SK-N-SH treated with all-trans-retinoic acid at 6 μM for 48 hours (cell line): ENCODE results near the gene PTPRN2.

Source experiments
- ATAC-seq: fragments of 200-7000 bp; cut with Tn5 transposase; 3 replicates; pipeline ENCODE4 v1.9.1; 2020; ENCODE audit warnings: mild to moderate bottlenecking, moderate library complexity
- BACH2 ChIP-seq: fragments of 250-450 bp; sonication (Bioruptor Pico); IDR thresholded peaks from 2 replicates; pipeline ENCODE4 v1.9.0; 2021; ENCODE audit warnings: mild to moderate bottlenecking, borderline replicate concordance
- ESRRG ChIP-seq: fragments of 250-450 bp; sonication (Bioruptor Pico); IDR thresholded peaks from 2 replicates; pipeline ENCODE4 v1.6.1; 2021; ENCODE audit warnings: mild to moderate bottlenecking
- GLIS3 ChIP-seq: fragments of 250-450 bp; sonication (Bioruptor Pico); IDR thresholded peaks from 2 replicates; pipeline ENCODE4 v1.5.0; 2020; ENCODE audit warnings: mild to moderate bottlenecking, moderate library complexity
- ISL1 ChIP-seq: fragments of 250-450 bp; sonication (Bioruptor Pico); IDR thresholded peaks from 2 replicates; pipeline ENCODE4 v2.1.2; 2022; ENCODE audit warnings: mild to moderate bottlenecking, moderate library complexity
- RARB ChIP-seq: fragments of 250-450 bp; sonication (Bioruptor Pico); IDR thresholded peaks from 2 replicates; pipeline ENCODE4 v1.8.0; 2021; ENCODE audit warnings: mild to moderate bottlenecking, moderate library complexity
- SNAI2 ChIP-seq: fragments of 250-450 bp; sonication (Bioruptor Pico); IDR thresholded peaks from 2 replicates; pipeline ENCODE4 v1.5.0; 2020; ENCODE audit warnings: mild to moderate bottlenecking, moderate library complexity
- TCF4 ChIP-seq: fragments of 250-450 bp; sonication (Bioruptor Pico); IDR thresholded peaks from 2 replicates; pipeline ENCODE4 v1.8.0; 2021; ENCODE audit warnings: mild to moderate bottlenecking, moderate library complexity, borderline replicate concordance
- TOX ChIP-seq: fragments of 250-450 bp; sonication (Bioruptor Pico); IDR thresholded peaks from 2 replicates; pipeline ENCODE4 v1.8.0; 2021; ENCODE audit warnings: mild to moderate bottlenecking, moderate library complexity, borderline replicate concordance
- ZFP3 ChIP-seq: fragments of 250-450 bp; sonication (Bioruptor Pico); IDR thresholded peaks from 2 replicates; pipeline ENCODE4 v1.5.0; 2020; ENCODE audit warnings: mild to moderate bottlenecking, moderate library complexity
- ZNF565 ChIP-seq: fragments of 450-650 bp; formaldehyde crosslinking; conservative IDR thresholded peaks from 2 replicates; pipeline ENCODE4 v1.5.0; 2020; ENCODE audit warnings: low read depth, mild to moderate bottlenecking, moderate library complexity
- TF ChIP-seq, protein P1 (sequence below): fragments of 250-450 bp; sonication (Bioruptor Pico); IDR thresholded peaks from 2 replicates; pipeline ENCODE4 v1.5.1; 2020; ENCODE audit warnings: low read depth, mild to moderate bottlenecking, moderate library complexity
- TF ChIP-seq, protein P2 (sequence below): fragments of 250-450 bp; sonication (Bioruptor Pico); IDR thresholded peaks from 2 replicates; pipeline ENCODE4 v1.5.0; 2020; ENCODE audit warnings: mild to moderate bottlenecking, moderate library complexity
- TF ChIP-seq, protein P3 (sequence below): fragments of 250-450 bp; sonication (Bioruptor Pico); IDR thresholded peaks from 2 replicates; pipeline ENCODE4 v1.5.1; 2021; ENCODE audit warnings: mild to moderate bottlenecking, moderate library complexity
- TF ChIP-seq, protein P4 (sequence below): fragments of 250-450 bp; sonication (Bioruptor Pico); IDR thresholded peaks from 2 replicates; pipeline ENCODE4 v1.8.0; 2021; ENCODE audit warnings: low read depth, mild to moderate bottlenecking, moderate library complexity, borderline replicate concordance

Gene PTPRN2

DNA sequence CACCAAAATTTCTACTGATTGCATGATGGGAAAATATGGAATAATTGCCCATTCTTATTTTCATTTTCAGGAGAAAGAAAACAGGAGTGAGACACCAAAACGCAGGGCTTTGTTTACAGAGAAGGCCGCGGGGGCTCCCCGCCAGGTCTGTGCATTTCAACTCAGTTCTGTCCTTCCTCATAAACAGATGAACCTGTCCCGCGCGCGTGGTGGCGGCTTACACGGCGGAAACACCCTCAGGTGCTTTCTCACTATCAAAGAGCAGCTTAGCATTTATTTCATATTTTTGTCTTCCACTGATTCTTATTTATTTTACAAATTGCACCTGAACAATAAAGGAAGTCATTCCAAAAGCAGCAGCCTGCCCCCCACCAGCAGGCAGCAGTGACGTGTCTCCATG, 579.4 kb downstream of the PTPRN2 start (continued):
- no peak for TF ChIP-seq ZFP3 (CRISPR knock-in tag)

DNA sequence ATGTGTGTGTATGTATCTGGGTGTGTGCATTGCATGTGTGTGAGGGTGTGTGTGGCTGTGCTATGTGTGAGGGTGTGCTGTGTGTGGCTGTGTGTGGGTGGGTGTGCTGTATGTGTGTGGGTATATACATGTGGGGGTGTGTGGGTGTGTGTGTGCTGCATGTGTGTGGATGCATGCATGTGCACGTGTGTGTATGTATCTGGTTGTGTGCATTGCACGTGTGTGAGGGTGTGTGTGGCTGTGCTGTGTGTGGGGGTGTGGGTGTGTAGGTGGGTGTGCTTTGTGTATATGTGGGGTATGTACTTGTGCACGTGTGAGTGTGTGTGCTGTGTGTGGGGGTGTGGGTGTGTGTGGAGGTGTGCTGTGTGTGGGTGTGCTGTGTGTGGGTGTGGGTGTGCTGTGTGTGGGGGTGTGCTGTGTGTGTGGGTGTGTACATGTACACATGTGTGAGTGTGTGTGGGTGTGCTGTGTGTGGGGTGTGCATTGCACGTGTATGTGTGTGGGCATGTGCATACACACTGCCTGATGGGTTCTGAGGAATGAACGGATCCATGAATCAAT, 579.8 kb downstream of the PTPRN2 start:
- no peak for ATAC-seq
- TF ChIP-seq ESRRG (CRISPR knock-in tag) (no peak), TCF4 (CRISPR knock-in tag) (no peak), TOX (CRISPR knock-in tag) (no peak), ZFP3 (CRISPR knock-in tag) (no peak), BACH2 (CRISPR knock-in tag) (no peak), SNAI2 (CRISPR knock-in tag) (no peak), RARB (CRISPR knock-in tag) (no peak), ZNF565 (CRISPR knock-in tag) (no peak), GLIS3 (CRISPR knock-in tag) (no peak)
- TF ChIP-seq, protein P1, sequence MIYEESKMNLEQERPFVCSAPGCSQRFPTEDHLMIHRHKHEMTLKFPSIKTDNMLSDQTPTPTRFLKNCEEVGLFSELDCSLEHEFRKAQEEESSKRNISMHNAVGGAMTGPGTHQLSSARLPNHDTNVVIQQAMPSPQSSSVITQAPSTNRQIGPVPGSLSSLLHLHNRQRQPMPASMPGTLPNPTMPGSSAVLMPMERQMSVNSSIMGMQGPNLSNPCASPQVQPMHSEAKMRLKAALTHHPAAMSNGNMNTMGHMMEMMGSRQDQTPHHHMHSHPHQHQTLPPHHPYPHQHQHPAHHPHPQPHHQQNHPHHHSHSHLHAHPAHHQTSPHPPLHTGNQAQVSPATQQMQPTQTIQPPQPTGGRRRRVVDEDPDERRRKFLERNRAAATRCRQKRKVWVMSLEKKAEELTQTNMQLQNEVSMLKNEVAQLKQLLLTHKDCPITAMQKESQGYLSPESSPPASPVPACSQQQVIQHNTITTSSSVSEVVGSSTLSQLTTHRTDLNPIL (CRISPR knock-in tag), result no peak

DNA sequence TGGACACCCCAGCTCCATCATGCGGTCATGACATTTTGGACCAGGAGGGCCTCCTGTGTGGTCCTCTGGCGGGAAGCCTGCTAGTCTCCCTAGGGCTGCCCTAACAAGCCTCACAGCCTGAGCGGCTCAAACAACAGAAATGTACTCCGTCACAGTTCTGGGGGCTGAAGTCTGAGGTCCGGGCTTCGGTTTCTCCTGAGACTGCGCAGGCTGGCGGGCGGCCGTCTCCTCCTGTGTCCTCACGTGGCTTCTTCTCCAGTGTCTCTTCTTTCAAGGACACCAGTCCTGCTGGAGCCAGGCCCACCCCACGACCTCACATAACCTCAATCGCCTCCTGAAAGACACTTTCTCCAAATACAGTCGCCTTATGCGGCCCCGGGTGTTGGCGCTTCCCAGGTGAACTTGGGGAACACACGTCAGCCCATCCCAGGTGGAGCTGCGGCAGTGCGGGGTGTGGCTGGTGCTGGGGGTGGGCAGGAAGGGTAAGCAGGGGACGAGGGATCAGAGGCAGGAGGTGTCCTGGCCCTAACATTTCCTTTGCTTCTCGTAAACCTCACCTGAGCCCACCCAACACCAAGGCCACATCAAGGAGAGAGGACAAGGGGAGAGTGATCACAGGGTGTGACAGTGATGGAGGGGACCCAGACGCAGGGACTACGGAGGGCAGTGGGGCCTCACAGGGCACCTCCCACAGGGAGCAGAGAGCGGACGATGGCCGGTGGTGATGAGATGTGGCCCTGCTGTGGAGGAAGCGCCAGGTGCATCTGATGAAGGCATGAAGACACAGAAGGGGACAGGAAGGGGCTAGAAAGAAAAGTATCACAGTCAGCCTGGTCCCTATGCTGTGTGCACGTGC, 580.6 kb downstream of the PTPRN2 start:
- ATAC-seq, result no peak
- TF ChIP-seq, protein P2, sequence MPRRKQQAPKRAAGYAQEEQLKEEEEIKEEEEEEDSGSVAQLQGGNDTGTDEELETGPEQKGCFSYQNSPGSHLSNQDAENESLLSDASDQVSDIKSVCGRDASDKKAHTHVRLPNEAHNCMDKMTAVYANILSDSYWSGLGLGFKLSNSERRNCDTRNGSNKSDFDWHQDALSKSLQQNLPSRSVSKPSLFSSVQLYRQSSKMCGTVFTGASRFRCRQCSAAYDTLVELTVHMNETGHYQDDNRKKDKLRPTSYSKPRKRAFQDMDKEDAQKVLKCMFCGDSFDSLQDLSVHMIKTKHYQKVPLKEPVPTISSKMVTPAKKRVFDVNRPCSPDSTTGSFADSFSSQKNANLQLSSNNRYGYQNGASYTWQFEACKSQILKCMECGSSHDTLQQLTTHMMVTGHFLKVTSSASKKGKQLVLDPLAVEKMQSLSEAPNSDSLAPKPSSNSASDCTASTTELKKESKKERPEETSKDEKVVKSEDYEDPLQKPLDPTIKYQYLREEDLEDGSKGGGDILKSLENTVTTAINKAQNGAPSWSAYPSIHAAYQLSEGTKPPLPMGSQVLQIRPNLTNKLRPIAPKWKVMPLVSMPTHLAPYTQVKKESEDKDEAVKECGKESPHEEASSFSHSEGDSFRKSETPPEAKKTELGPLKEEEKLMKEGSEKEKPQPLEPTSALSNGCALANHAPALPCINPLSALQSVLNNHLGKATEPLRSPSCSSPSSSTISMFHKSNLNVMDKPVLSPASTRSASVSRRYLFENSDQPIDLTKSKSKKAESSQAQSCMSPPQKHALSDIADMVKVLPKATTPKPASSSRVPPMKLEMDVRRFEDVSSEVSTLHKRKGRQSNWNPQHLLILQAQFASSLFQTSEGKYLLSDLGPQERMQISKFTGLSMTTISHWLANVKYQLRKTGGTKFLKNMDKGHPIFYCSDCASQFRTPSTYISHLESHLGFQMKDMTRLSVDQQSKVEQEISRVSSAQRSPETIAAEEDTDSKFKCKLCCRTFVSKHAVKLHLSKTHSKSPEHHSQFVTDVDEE (CRISPR knock-in tag), result no peak

DNA sequence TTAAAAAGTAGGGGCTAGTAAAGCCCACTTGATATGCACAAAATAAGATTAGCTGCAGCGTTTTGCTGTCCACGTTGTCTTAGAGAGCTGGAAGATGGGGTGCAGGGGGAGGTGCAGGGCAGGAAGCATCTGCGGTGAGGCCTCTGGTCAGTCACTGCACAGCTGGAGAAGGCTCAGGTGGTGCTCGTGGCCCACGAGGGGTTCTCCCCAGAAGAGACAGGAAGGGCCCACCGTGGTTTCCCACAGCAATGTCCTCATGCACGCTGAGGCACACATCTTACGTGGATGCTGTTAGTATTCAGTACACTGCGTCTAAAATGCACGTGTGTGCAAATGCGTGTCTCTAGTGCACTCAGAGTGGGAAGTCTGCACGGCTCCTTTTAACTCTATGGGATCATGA, 582.1 kb downstream of the PTPRN2 start:
- TF ChIP-seq, protein P3, sequence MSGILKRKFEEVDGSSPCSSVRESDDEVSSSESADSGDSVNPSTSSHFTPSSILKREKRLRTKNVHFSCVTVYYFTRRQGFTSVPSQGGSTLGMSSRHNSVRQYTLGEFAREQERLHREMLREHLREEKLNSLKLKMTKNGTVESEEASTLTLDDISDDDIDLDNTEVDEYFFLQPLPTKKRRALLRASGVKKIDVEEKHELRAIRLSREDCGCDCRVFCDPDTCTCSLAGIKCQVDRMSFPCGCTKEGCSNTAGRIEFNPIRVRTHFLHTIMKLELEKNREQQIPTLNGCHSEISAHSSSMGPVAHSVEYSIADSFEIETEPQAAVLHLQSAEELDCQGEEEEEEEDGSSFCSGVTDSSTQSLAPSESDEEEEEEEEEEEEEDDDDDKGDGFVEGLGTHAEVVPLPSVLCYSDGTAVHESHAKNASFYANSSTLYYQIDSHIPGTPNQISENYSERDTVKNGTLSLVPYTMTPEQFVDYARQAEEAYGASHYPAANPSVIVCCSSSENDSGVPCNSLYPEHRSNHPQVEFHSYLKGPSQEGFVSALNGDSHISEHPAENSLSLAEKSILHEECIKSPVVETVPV (CRISPR knock-in tag), result no peak
- ATAC-seq, result no peak

DNA sequence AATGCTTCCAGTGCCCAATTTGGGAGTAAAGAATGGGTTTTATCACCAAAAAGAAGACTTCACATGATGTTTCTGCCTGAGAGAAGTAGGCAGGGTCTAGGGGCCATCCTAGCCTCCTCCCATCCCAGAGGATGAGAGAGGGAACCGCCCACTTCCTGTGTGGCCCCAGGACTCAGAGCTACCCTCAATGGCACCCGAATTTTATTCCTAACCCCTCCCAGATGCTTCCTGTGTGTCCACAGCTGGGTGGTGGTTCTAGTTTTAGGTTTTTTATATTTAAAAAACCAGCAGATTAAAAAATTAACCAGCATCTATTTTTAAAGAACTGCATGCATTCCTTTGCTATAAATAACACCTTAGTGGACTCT, 583.5 kb downstream of the PTPRN2 start:
- TF ChIP-seq, protein P4, sequence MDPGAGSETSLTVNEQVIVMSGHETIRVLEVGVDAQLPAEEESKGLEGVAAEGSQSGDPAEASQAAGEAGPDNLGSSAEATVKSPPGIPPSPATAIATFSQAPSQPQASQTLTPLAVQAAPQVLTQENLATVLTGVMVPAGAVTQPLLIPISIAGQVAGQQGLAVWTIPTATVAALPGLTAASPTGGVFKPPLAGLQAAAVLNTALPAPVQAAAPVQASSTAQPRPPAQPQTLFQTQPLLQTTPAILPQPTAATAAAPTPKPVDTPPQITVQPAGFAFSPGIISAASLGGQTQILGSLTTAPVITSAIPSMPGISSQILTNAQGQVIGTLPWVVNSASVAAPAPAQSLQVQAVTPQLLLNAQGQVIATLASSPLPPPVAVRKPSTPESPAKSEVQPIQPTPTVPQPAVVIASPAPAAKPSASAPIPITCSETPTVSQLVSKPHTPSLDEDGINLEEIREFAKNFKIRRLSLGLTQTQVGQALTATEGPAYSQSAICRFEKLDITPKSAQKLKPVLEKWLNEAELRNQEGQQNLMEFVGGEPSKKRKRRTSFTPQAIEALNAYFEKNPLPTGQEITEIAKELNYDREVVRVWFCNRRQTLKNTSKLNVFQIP (CRISPR knock-in tag), result no peak
- TF ChIP-seq, protein P2 (CRISPR knock-in tag), result no peak
- no peak for TF ChIP-seq ISL1 (CRISPR knock-in tag)
- no peak for TF ChIP-seq BACH2 (CRISPR knock-in tag)
- TF ChIP-seq GLIS3 (CRISPR knock-in tag), result no peak
- TF ChIP-seq RARB (CRISPR knock-in tag), result no peak
- no peak for ATAC-seq
